ENCODE measurements around the gene TMEM141.

Gene TMEM141

GRCh38 chr9:136790640-136791515 lies at the start of gene TMEM141:
TSS of gene TMEM141 (plus strand) at chr9:136791344. CDS start at chr9:136791371, 27 bp downstream.
- Histone ChIP-seq H3K36me3 (ENCODE audit: control insufficient read depth, insufficient read depth, low read length) (no peaks in the 10 kb centered on the region; the same call in 1 of the 2 replicates), H3K27me3 (replicated peaks; ENCODE audit: control insufficient read depth, insufficient read depth, low read length) (no peaks in the 10 kb centered on the region; the same call in 1 of the 2 replicates), H3K4me3 (replicated peaks; ENCODE audit: low read depth, low read length) (peak within 1 kb of the TSS; percentile 73)
- DNase-seq (ENCODE audit: extremely low read depth, insufficient read length) = peak; percentile 99
- TF ChIP-seq CTCF (IDR thresholded peaks at IDR 0.05; ENCODE audit: insufficient read depth, low read length, poor library complexity, severe bottlenecking) = no peak

DNA sequence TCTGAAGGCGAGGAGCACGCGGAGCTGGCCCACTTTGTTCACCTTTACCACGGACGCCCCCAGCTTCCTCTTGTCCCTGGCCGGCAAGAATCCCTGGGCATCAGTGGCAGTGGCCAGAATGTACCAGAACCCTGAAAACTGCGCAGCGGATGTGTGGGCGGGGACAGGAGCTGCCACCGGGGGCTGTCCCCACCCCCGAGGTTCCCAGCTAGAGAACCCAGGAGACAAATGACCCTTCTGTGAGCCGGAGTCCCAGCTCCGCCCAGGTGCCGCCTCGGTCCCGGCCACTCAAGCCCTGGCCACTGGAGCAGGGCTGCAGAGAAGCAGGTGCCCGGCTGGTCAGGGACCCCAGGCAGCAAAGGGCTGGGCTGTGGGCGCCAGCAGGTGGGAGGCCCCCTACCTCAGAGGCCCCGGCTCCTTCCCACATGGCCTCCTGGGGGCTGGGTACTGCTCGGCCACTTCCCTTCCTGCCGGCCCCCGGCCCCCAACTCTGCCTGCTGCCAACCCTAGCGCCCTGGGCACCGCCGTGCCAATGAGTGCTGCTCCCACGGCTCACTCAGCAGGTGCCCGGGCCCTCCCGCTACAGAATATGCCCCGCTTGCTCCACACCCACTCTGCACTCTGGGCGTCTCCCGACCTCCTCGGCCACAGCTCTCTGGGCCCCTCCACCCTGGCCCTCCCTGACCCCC lies 49.1 kb upstream of the TMEM141 start:
- DNase-seq (ENCODE audit: extremely low read depth, insufficient read length) = no peak
- Histone ChIP-seq H3K27me3 (replicated peaks; ENCODE audit: control insufficient read depth, insufficient read depth, low read length) (no peaks in the 10 kb centered on the region; the same call in 1 of the 2 replicates), H3K36me3 (ENCODE audit: control insufficient read depth, insufficient read depth, low read length) (no peaks in the 10 kb centered on the region), H3K4me3 (replicated peaks; ENCODE audit: low read depth, low read length) (no peak overlapping the region)
- no peak for TF ChIP-seq CTCF (IDR thresholded peaks at IDR 0.05; ENCODE audit: insufficient read depth, low read length, poor library complexity, severe bottlenecking)

DNA sequence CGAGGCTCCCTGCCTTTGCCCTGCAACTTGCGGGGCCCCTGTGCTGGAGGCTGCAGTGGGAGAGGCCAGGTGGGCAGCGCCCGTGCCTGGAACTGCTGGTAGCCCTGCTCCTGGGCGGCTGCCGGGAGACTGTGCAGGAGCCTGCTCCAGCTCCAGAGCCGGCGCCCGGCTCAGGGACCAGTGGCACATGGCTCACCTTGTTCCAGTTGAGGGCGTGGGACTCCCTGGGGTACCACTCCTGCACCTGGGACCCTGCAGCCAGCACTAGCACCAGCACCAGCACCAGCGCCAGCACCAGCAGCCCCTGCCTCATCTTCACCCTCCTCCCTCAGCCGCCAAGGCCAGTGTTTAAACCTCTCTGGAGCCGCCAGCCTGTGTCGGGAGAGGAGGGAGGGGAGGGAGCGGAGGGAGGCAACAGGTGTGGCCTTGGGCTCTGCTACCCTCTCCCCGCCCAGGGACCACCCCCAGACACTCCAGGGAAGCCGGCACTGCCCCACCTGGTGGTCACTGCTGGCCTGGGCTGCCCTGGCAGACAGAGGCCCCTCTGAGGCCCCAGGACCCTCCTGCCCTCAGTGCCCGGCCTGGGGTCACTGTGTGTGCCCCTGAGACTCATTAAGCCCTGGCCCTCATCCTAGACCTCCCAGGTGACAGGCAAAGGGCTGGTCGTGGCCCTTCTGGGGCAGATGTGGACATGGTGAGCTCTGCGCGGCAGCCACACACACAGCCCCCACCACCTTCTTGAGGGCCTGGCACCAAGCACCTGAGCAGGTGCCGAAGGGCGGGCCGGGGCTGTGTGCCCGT lies 48.4 kb upstream of the TMEM141 start, which contains the start of gene LCN10:
Gene LCN10 (minus strand): TSS at position 350 of the 801 bp plus-strand sequence. CDS start 37 bp downstream, at position 313.
- DNase-seq (ENCODE audit: extremely low read depth, insufficient read length) = no peak

GRCh38 chr9:136743639-136744211 lies 47.4 kb upstream of the TMEM141 start:
- DNase-seq (ENCODE audit: extremely low read depth, insufficient read length) = no peak
- Histone ChIP-seq H3K4me3 (replicated peaks; ENCODE audit: low read depth, low read length) (no peak overlapping the region), H3K27me3 (replicated peaks; ENCODE audit: control insufficient read depth, insufficient read depth, low read length) (no peaks in the 10 kb centered on the region; the same call in 1 of the 2 replicates), H3K36me3 (ENCODE audit: control insufficient read depth, insufficient read depth, low read length) (no peaks in the 10 kb centered on the region)
- TF ChIP-seq CTCF (IDR thresholded peaks at IDR 0.05; ENCODE audit: insufficient read depth, low read length, poor library complexity, severe bottlenecking) = no peak

More for the DNA sequence above, 48.4 kb upstream of the TMEM141 start, which contains the start of gene LCN10:
- Histone ChIP-seq H3K27me3 (replicated peaks; ENCODE audit: control insufficient read depth, insufficient read depth, low read length) (no peaks in the 10 kb centered on the region; the same call in 1 of the 2 replicates), H3K36me3 (ENCODE audit: control insufficient read depth, insufficient read depth, low read length) (no peaks in the 10 kb centered on the region), H3K4me3 (replicated peaks; ENCODE audit: low read depth, low read length) (no peak within 1 kb of the TSS)
- TF ChIP-seq CTCF (IDR thresholded peaks at IDR 0.05; ENCODE audit: insufficient read depth, low read length, poor library complexity, severe bottlenecking) = peak; percentile 11

- no peaks in the 10 kb centered on the region; the same call in 1 of the 2 replicates for H3K27me3 ChIP-seq (replicated peaks; ENCODE audit: control insufficient read depth, insufficient read depth, low read length)
- no peak for DNase-seq (ENCODE audit: extremely low read depth, insufficient read length)
- H3K4me3 ChIP-seq (replicated peaks; ENCODE audit: low read depth, low read length) = no peak overlapping the region
- H3K36me3 ChIP-seq (ENCODE audit: control insufficient read depth, insufficient read depth, low read length) = no peaks in the 10 kb centered on the region
- no peak for TF ChIP-seq CTCF (IDR thresholded peaks at IDR 0.05; ENCODE audit: insufficient read depth, low read length, poor library complexity, severe bottlenecking)
Observed at GRCh38 chr9:136744773-136745172, 46.4 kb upstream of the TMEM141 start.

Data from GM06990 (cell line).